ENCODE measurements around the gene PCP4. TPM values are rescaled to one million over a fixed set of nuclear protein-coding genes. Genes with fewer than 3 reads are reported as not detected.

PCP4 gene
- not detected for total RNA-seq
- polyA plus RNA-seq = under 1 TPM in 1 of 2 donors, not detected in 1; 0.20 TPM

DNA sequence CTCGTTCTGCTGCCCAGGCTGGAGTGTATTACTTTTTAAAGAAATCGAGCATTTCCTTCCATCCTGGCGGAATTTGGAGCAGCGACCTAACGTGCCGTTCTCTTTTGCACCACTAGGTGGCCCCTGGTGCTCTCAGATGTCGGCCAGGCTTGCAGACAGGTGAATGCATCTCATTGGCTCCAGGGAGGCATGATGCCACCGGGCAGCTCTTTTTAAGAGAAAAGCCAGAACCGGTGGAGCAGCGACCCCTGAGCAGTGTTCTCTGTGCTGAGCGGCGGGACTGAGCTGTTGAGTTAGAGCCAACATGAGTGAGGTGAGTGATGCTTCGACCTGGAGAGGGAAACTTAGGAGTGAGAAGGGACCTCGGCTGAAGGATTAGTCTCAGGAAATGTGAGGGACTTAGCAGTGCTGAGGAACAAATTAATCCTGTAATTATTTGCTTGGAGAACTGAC lies at the start of gene PCP4:
TSS of gene PCP4 (plus strand) at position 241 of the 453 bp plus-strand sequence. CDS start at position 305, 64 bp downstream.
- Histone ChIP-seq H3K4me3 (ENCODE audit: low read depth in 1 of 3, low read length in 3 of 3) (no peak within 1 kb of the TSS), H3K9me3 (ENCODE audit: control insufficient read depth in 4 of 4, low read length in 3 of 4) (no peaks in the 10 kb centered on the region), H3K4me1 (ENCODE audit: control insufficient read depth in 4 of 4, insufficient read depth in 4 of 4, low read length in 3 of 4) (no peaks in the 10 kb centered on the region), H3K27me3 (ENCODE audit: control insufficient read depth in 4 of 4, insufficient read depth in 4 of 4, low read length in 3 of 4) (peaks cover 0 to 3% (median 2%) of the 10 kb centered on the region in 4 donors), H3K27ac (ENCODE audit: low read depth in 1 of 2, low read length in 2 of 2) (no peak within 1 kb of the TSS), H3K9ac (ENCODE audit: low read depth in 1 of 2, low read length in 2 of 2) (no peak within 1 kb of the TSS), H3K36me3 (ENCODE audit: control insufficient read depth in 4 of 4, insufficient read depth in 3 of 4, low read depth in 1 of 4, low read length in 3 of 4) (no peaks in the 10 kb centered on the region)
- TF ChIP-seq RAD21 (IDR thresholded peaks at IDR 0.05) (peak; percentile 65 to 80), NR2F2 (IDR thresholded peaks at IDR 0.05) (no peak)
- TF ChIP-seq, protein P1, sequence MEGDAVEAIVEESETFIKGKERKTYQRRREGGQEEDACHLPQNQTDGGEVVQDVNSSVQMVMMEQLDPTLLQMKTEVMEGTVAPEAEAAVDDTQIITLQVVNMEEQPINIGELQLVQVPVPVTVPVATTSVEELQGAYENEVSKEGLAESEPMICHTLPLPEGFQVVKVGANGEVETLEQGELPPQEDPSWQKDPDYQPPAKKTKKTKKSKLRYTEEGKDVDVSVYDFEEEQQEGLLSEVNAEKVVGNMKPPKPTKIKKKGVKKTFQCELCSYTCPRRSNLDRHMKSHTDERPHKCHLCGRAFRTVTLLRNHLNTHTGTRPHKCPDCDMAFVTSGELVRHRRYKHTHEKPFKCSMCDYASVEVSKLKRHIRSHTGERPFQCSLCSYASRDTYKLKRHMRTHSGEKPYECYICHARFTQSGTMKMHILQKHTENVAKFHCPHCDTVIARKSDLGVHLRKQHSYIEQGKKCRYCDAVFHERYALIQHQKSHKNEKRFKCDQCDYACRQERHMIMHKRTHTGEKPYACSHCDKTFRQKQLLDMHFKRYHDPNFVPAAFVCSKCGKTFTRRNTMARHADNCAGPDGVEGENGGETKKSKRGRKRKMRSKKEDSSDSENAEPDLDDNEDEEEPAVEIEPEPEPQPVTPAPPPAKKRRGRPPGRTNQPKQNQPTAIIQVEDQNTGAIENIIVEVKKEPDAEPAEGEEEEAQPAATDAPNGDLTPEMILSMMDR (IDR thresholded peaks at IDR 0.05; ENCODE audit: low read depth, low read length, missing input control) = peak; percentile 77
- WGBS = 7% methylated on average over 14 of the region's 14 CpGs
- peak; percentile 63 for DNase-seq (ENCODE audit: low spot score)

DNA sequence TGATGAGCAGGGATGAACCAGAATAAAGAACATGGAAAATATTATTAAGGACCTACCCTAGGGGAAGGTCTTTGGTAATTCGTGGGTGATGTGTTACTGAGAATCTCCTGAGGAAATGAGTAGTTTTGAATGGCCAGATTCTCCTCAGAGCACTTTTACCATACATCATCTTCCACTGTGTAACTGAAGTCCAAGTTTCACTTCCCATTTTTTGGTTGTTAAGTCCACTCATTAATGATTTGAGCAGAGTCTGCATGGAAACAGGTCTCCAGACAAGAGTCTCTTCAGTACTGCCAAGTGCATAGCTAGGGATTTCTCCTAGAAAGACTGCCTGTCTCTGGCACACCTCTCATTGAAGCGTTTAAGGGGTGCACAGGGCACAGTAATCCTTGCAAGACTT lies 48.7 kb upstream of the PCP4 start:
- Histone ChIP-seq H3K9me3 (ENCODE audit: control insufficient read depth in 4 of 4, low read length in 3 of 4) (peaks cover 0 to 2% (median 0%) of the 10 kb centered on the region in 4 donors), H3K27ac (ENCODE audit: low read depth in 1 of 2, low read length in 2 of 2) (no peak overlapping the region), H3K4me1 (ENCODE audit: control insufficient read depth in 4 of 4, insufficient read depth in 4 of 4, low read length in 3 of 4) (no peaks in the 10 kb centered on the region), H3K4me3 (ENCODE audit: low read depth in 1 of 3, low read length in 3 of 3) (no peak overlapping the region), H3K36me3 (ENCODE audit: control insufficient read depth in 4 of 4, insufficient read depth in 3 of 4, low read depth in 1 of 4, low read length in 3 of 4) (no peaks in the 10 kb centered on the region), H3K27me3 (ENCODE audit: control insufficient read depth in 4 of 4, insufficient read depth in 4 of 4, low read length in 3 of 4) (peaks cover 0 to 4% (median 0%) of the 10 kb centered on the region in 4 donors), H3K9ac (ENCODE audit: low read depth in 1 of 2, low read length in 2 of 2) (no peak overlapping the region)
- WGBS = 43% methylated on average over 2 of the region's 2 CpGs
- TF ChIP-seq, protein P1 (IDR thresholded peaks at IDR 0.05; ENCODE audit: low read depth, low read length, missing input control) = no peak
- TF ChIP-seq, protein P2, sequence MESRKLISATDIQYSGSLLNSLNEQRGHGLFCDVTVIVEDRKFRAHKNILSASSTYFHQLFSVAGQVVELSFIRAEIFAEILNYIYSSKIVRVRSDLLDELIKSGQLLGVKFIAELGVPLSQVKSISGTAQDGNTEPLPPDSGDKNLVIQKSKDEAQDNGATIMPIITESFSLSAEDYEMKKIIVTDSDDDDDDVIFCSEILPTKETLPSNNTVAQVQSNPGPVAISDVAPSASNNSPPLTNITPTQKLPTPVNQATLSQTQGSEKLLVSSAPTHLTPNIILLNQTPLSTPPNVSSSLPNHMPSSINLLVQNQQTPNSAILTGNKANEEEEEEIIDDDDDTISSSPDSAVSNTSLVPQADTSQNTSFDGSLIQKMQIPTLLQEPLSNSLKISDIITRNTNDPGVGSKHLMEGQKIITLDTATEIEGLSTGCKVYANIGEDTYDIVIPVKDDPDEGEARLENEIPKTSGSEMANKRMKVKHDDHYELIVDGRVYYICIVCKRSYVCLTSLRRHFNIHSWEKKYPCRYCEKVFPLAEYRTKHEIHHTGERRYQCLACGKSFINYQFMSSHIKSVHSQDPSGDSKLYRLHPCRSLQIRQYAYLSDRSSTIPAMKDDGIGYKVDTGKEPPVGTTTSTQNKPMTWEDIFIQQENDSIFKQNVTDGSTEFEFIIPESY (IDR thresholded peaks at IDR 0.05) = no peak
- TF ChIP-seq, protein P3, sequence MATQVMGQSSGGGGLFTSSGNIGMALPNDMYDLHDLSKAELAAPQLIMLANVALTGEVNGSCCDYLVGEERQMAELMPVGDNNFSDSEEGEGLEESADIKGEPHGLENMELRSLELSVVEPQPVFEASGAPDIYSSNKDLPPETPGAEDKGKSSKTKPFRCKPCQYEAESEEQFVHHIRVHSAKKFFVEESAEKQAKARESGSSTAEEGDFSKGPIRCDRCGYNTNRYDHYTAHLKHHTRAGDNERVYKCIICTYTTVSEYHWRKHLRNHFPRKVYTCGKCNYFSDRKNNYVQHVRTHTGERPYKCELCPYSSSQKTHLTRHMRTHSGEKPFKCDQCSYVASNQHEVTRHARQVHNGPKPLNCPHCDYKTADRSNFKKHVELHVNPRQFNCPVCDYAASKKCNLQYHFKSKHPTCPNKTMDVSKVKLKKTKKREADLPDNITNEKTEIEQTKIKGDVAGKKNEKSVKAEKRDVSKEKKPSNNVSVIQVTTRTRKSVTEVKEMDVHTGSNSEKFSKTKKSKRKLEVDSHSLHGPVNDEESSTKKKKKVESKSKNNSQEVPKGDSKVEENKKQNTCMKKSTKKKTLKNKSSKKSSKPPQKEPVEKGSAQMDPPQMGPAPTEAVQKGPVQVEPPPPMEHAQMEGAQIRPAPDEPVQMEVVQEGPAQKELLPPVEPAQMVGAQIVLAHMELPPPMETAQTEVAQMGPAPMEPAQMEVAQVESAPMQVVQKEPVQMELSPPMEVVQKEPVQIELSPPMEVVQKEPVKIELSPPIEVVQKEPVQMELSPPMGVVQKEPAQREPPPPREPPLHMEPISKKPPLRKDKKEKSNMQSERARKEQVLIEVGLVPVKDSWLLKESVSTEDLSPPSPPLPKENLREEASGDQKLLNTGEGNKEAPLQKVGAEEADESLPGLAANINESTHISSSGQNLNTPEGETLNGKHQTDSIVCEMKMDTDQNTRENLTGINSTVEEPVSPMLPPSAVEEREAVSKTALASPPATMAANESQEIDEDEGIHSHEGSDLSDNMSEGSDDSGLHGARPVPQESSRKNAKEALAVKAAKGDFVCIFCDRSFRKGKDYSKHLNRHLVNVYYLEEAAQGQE (IDR thresholded peaks at IDR 0.05) = no peak
- TF ChIP-seq JUND (IDR thresholded peaks at IDR 0.05) (no peak), HNF4G (IDR thresholded peaks at IDR 0.05) (no peak), SP1 (IDR thresholded peaks at IDR 0.05) (no peak), FOXA2 (IDR thresholded peaks at IDR 0.05) (no peak), RXRA (IDR thresholded peaks at IDR 0.05) (no peak), NR2F2 (IDR thresholded peaks at IDR 0.05) (no peak), YY1 (IDR thresholded peaks at IDR 0.05) (no peak)
- no peak for DNase-seq (ENCODE audit: low spot score)
